ENCODE measurements around the gene PON1.

PON1 gene

DNA sequence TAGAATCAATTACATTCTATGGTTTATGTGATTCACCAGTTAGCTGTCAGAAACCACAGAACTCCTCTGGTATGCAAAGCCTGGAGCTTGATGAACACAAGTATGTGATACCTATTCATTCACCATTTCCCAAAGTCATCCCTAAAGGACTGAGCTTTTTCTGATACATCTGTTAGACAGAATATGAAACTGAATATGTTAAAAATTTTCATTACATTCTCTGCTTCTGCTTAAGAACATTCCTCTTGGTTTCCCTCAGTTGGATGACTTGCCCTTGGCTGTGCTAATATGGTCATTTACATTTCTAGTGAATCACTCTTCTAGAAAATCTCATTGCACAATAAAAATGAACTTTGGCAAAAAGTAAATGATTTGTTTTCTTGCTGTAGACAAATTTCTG is 10.8 kb upstream of the PON1 start:
- peak; percentile 75 for ATAC-seq
- no peak for TF ChIP-seq OSR1 (CRISPR knock-in tag; IDR thresholded peaks at IDR 0.05)
- TF ChIP-seq, protein P1, sequence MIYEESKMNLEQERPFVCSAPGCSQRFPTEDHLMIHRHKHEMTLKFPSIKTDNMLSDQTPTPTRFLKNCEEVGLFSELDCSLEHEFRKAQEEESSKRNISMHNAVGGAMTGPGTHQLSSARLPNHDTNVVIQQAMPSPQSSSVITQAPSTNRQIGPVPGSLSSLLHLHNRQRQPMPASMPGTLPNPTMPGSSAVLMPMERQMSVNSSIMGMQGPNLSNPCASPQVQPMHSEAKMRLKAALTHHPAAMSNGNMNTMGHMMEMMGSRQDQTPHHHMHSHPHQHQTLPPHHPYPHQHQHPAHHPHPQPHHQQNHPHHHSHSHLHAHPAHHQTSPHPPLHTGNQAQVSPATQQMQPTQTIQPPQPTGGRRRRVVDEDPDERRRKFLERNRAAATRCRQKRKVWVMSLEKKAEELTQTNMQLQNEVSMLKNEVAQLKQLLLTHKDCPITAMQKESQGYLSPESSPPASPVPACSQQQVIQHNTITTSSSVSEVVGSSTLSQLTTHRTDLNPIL (CRISPR knock-in tag; IDR thresholded peaks at IDR 0.05; ENCODE audit: low read depth), result no peak
- TF ChIP-seq ZNF565 (CRISPR knock-in tag; conservative IDR thresholded peaks at IDR 0.05; ENCODE audit: low read depth), result no peak
- TF ChIP-seq PPARA (CRISPR knock-in tag; IDR thresholded peaks at IDR 0.05; ENCODE audit: borderline replicate concordance), result no peak
- TF ChIP-seq, protein P2, sequence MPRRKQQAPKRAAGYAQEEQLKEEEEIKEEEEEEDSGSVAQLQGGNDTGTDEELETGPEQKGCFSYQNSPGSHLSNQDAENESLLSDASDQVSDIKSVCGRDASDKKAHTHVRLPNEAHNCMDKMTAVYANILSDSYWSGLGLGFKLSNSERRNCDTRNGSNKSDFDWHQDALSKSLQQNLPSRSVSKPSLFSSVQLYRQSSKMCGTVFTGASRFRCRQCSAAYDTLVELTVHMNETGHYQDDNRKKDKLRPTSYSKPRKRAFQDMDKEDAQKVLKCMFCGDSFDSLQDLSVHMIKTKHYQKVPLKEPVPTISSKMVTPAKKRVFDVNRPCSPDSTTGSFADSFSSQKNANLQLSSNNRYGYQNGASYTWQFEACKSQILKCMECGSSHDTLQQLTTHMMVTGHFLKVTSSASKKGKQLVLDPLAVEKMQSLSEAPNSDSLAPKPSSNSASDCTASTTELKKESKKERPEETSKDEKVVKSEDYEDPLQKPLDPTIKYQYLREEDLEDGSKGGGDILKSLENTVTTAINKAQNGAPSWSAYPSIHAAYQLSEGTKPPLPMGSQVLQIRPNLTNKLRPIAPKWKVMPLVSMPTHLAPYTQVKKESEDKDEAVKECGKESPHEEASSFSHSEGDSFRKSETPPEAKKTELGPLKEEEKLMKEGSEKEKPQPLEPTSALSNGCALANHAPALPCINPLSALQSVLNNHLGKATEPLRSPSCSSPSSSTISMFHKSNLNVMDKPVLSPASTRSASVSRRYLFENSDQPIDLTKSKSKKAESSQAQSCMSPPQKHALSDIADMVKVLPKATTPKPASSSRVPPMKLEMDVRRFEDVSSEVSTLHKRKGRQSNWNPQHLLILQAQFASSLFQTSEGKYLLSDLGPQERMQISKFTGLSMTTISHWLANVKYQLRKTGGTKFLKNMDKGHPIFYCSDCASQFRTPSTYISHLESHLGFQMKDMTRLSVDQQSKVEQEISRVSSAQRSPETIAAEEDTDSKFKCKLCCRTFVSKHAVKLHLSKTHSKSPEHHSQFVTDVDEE (CRISPR knock-in tag; IDR thresholded peaks at IDR 0.05), result no peak
- TF ChIP-seq ZFP3 (CRISPR knock-in tag; IDR thresholded peaks at IDR 0.05), result no peak
- TF ChIP-seq RARB (CRISPR knock-in tag; IDR thresholded peaks at IDR 0.05), result no peak
- TF ChIP-seq TOX (CRISPR knock-in tag; IDR thresholded peaks at IDR 0.05; ENCODE audit: borderline replicate concordance), result no peak
- no peak for TF ChIP-seq ZFP30 (CRISPR knock-in tag; IDR thresholded peaks at IDR 0.05)
- TF ChIP-seq SNAI2 (CRISPR knock-in tag; IDR thresholded peaks at IDR 0.05), result no peak
- TF ChIP-seq, protein P3, sequence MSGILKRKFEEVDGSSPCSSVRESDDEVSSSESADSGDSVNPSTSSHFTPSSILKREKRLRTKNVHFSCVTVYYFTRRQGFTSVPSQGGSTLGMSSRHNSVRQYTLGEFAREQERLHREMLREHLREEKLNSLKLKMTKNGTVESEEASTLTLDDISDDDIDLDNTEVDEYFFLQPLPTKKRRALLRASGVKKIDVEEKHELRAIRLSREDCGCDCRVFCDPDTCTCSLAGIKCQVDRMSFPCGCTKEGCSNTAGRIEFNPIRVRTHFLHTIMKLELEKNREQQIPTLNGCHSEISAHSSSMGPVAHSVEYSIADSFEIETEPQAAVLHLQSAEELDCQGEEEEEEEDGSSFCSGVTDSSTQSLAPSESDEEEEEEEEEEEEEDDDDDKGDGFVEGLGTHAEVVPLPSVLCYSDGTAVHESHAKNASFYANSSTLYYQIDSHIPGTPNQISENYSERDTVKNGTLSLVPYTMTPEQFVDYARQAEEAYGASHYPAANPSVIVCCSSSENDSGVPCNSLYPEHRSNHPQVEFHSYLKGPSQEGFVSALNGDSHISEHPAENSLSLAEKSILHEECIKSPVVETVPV (CRISPR knock-in tag; IDR thresholded peaks at IDR 0.05), result no peak
- TF ChIP-seq ZC3H10 (CRISPR knock-in tag; IDR thresholded peaks at IDR 0.05), result no peak
- TF ChIP-seq GLIS3 (CRISPR knock-in tag; IDR thresholded peaks at IDR 0.05), result no peak
- TF ChIP-seq TCF4 (CRISPR knock-in tag; IDR thresholded peaks at IDR 0.05; ENCODE audit: borderline replicate concordance), result no peak

DNA sequence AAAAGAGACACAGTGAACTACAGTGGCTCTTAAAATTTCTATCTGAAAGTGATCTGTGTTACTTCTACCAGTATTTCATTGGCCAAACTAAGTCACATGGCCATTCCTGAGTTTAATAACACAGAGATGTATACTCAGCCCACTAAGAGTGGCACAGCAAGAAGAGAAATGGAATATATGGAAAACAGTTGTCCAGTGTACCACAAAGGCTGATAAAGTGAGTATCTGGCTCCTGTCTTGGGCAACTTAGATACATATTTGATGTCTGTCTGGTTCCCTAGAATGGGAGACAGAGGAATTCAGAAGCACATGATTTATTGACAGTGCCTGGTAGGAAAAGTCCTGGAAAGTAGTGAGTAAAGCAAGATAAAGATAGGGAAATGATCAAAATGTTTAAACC is 10.1 kb upstream of the PON1 start:
- peak; percentile 15; the same call in 1 of the 3 replicates for ATAC-seq
- 0 out of 2 replicates have a peak, but pooled peaks have one; percentile 7 for TF ChIP-seq ISL1 (CRISPR knock-in tag; IDR thresholded peaks at IDR 0.05)
- no peak for TF ChIP-seq ZC3H10 (CRISPR knock-in tag; IDR thresholded peaks at IDR 0.05)
- no peak for TF ChIP-seq TCF4 (CRISPR knock-in tag; IDR thresholded peaks at IDR 0.05; ENCODE audit: borderline replicate concordance)
- no peak for TF ChIP-seq PPARA (CRISPR knock-in tag; IDR thresholded peaks at IDR 0.05; ENCODE audit: borderline replicate concordance)

DNA sequence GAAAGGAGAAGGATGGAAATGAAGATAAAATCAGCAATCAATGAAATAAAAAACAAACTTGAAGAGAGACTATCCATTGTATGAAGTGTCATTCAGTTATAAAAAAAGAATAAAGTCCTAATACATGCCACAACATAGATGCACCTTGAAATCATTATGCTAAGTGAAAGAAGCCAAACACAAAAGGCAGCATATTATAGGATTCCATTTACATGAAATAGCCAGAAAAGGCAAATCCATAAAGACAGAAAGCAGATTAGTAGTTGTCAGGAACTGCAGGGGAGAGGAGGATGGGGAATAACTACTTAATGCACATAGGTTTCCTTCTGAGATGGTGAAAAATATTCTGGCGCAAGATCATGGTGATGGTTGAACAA is 6.6 kb upstream of the PON1 start:
- TF ChIP-seq, protein P1 (CRISPR knock-in tag; IDR thresholded peaks at IDR 0.05; ENCODE audit: low read depth), result no peak
- TF ChIP-seq OSR1 (CRISPR knock-in tag; IDR thresholded peaks at IDR 0.05) (no peak), RARB (CRISPR knock-in tag; IDR thresholded peaks at IDR 0.05) (no peak)
- TF ChIP-seq, protein P2 (CRISPR knock-in tag; IDR thresholded peaks at IDR 0.05), result no peak
- TF ChIP-seq, protein P4, sequence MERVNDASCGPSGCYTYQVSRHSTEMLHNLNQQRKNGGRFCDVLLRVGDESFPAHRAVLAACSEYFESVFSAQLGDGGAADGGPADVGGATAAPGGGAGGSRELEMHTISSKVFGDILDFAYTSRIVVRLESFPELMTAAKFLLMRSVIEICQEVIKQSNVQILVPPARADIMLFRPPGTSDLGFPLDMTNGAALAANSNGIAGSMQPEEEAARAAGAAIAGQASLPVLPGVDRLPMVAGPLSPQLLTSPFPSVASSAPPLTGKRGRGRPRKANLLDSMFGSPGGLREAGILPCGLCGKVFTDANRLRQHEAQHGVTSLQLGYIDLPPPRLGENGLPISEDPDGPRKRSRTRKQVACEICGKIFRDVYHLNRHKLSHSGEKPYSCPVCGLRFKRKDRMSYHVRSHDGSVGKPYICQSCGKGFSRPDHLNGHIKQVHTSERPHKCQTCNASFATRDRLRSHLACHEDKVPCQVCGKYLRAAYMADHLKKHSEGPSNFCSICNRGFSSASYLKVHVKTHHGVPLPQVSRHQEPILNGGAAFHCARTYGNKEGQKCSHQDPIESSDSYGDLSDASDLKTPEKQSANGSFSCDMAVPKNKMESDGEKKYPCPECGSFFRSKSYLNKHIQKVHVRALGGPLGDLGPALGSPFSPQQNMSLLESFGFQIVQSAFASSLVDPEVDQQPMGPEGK (CRISPR knock-in tag; IDR thresholded peaks at IDR 0.05; ENCODE audit: borderline replicate concordance), result no peak
- TF ChIP-seq, protein P5, sequence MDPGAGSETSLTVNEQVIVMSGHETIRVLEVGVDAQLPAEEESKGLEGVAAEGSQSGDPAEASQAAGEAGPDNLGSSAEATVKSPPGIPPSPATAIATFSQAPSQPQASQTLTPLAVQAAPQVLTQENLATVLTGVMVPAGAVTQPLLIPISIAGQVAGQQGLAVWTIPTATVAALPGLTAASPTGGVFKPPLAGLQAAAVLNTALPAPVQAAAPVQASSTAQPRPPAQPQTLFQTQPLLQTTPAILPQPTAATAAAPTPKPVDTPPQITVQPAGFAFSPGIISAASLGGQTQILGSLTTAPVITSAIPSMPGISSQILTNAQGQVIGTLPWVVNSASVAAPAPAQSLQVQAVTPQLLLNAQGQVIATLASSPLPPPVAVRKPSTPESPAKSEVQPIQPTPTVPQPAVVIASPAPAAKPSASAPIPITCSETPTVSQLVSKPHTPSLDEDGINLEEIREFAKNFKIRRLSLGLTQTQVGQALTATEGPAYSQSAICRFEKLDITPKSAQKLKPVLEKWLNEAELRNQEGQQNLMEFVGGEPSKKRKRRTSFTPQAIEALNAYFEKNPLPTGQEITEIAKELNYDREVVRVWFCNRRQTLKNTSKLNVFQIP (CRISPR knock-in tag; IDR thresholded peaks at IDR 0.05; ENCODE audit: borderline replicate concordance, low read depth), result no peak
- peak; percentile 47 for ATAC-seq

All from SK-N-SH treated with all-trans-retinoic acid at 6 μM for 48 hours (cell line).